ENCODE measurements around the gene FRMD1.

The FRMD1 gene

GRCh38 chr6:168027521-168027920, 51.5 kb downstream of the FRMD1 start:
- no peaks in the 10 kb centered on the region for H3K36me3 ChIP-seq (ENCODE audit: control insufficient read depth, insufficient read depth, low read length)
- H3K9ac ChIP-seq (ENCODE audit: low read length): no peak overlapping the region
- no peak overlapping the region for H3K4me3 ChIP-seq (ENCODE audit: low read depth, low read length)
- no peak overlapping the region for H3K27ac ChIP-seq (ENCODE audit: low read depth, low read length)
- H3K9me3 ChIP-seq (ENCODE audit: control insufficient read depth, insufficient read depth, low read depth, low read length): no peaks in the 10 kb centered on the region
- H3K4me1 ChIP-seq (ENCODE audit: control insufficient read depth, insufficient read depth, low read length): peaks cover 19% of the 10 kb centered on the region
- H3K27me3 ChIP-seq (ENCODE audit: control insufficient read depth, insufficient read depth, low read length): no peaks in the 10 kb centered on the region

- H3K36me3 ChIP-seq (ENCODE audit: control insufficient read depth, insufficient read depth, low read length): no peaks in the 10 kb centered on the region
- H3K4me1 ChIP-seq (ENCODE audit: control insufficient read depth, insufficient read depth, low read length): peaks cover 16% of the 10 kb centered on the region
- H3K4me3 ChIP-seq (ENCODE audit: low read depth, low read length): no peak overlapping the region
- no peaks in the 10 kb centered on the region for H3K9me3 ChIP-seq (ENCODE audit: control insufficient read depth, insufficient read depth, low read depth, low read length)
- H3K9ac ChIP-seq (ENCODE audit: low read length): no peak overlapping the region
- no peak overlapping the region for H3K27ac ChIP-seq (ENCODE audit: low read depth, low read length)
- no peaks in the 10 kb centered on the region for H3K27me3 ChIP-seq (ENCODE audit: control insufficient read depth, insufficient read depth, low read length)
Measured at GRCh38 chr6:168026925-168027324, 52.1 kb downstream of the FRMD1 start.

- no peak overlapping the region for H3K27ac ChIP-seq (ENCODE audit: low read depth, low read length)
- H3K27me3 ChIP-seq (ENCODE audit: control insufficient read depth, insufficient read depth, low read length): no peaks in the 10 kb centered on the region
- no peaks in the 10 kb centered on the region for H3K9me3 ChIP-seq (ENCODE audit: control insufficient read depth, insufficient read depth, low read depth, low read length)
- no peaks in the 10 kb centered on the region for H3K36me3 ChIP-seq (ENCODE audit: control insufficient read depth, insufficient read depth, low read length)
- no peak overlapping the region for H3K9ac ChIP-seq (ENCODE audit: low read length)
- no peak overlapping the region for H3K4me3 ChIP-seq (ENCODE audit: low read depth, low read length)
- H3K4me1 ChIP-seq (ENCODE audit: control insufficient read depth, insufficient read depth, low read length): peaks cover 13% of the 10 kb centered on the region
Measured at GRCh38 chr6:168025831-168026710, 52.9 kb downstream of the FRMD1 start.

DNA sequence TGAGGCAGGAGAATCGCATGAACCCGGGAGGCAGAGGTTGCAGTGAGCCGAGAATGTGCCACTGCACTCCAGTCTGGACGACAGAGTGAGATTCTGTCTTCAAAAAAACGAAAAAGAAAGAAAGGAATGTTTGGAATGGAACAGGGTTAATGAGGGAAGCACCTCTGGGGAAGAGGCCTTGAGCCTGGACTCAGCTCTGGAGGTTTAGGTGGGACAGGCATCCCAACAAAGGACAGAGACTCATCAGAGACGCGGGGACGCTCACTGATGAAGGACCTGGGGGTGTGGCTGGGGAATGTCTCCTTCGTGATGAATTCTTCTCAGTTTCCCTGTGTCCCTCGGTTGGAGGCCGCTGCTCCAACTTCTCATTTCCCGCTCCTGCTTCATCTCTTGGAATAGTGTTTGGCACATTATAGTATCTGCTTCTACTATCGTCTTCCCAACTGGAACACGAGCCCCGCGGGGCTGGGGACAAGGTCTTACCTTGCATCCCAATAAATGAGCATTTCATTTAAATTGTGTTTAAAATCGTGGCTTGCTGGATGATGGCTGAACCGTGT, 54.0 kb downstream of the FRMD1 start:
- Histone ChIP-seq H3K36me3 (ENCODE audit: control insufficient read depth, insufficient read depth, low read length) (no peaks in the 10 kb centered on the region), H3K9ac (ENCODE audit: low read length) (no peak overlapping the region), H3K9me3 (ENCODE audit: control insufficient read depth, insufficient read depth, low read depth, low read length) (no peaks in the 10 kb centered on the region), H3K4me1 (ENCODE audit: control insufficient read depth, insufficient read depth, low read length) (0 out of 2 replicates have a peak, but pooled peaks cover 6% of the 10 kb centered on the region), H3K27ac (ENCODE audit: low read depth, low read length) (no peak overlapping the region), H3K27me3 (ENCODE audit: control insufficient read depth, insufficient read depth, low read length) (no peaks in the 10 kb centered on the region), H3K4me3 (ENCODE audit: low read depth, low read length) (no peak overlapping the region)

- no peak overlapping the region for H3K27ac ChIP-seq (ENCODE audit: low read depth, low read length)
- H3K36me3 ChIP-seq (ENCODE audit: control insufficient read depth, insufficient read depth, low read length): no peaks in the 10 kb centered on the region
- 0 out of 2 replicates have a peak, but pooled peaks cover 6% of the 10 kb centered on the region for H3K4me1 ChIP-seq (ENCODE audit: control insufficient read depth, insufficient read depth, low read length)
- H3K9ac ChIP-seq (ENCODE audit: low read length): no peak overlapping the region
- H3K27me3 ChIP-seq (ENCODE audit: control insufficient read depth, insufficient read depth, low read length): no peaks in the 10 kb centered on the region
- H3K4me3 ChIP-seq (ENCODE audit: low read depth, low read length): no peak overlapping the region
- H3K9me3 ChIP-seq (ENCODE audit: control insufficient read depth, insufficient read depth, low read depth, low read length): 0 out of 2 replicates have a peak, but pooled peaks cover 3% of the 10 kb centered on the region
Measured at GRCh38 chr6:168022488-168023321, 56.3 kb downstream of the FRMD1 start.

DNA sequence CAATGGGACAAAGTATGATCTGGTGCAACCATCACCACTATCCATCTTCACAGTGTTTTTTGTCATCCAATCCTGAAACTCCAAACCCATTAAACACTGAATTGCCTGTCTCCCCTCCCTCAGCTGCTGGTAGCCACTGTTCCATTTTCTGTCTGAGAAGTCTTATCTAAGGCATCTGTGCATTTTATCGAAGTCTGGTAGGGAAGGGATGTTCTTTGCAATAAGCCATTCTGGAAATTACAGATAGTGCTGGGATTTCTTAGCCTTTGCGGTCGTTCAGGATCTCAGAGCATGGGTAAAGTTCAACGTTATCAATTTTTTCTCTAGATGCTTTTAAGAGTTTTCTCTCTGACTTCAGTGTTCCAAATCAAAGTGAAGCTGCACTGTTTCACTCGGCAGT, 57.4 kb downstream of the FRMD1 start:
- Histone ChIP-seq H3K27me3 (ENCODE audit: control insufficient read depth, insufficient read depth, low read length) (no peaks in the 10 kb centered on the region), H3K4me1 (ENCODE audit: control insufficient read depth, insufficient read depth, low read length) (peaks cover 12% of the 10 kb centered on the region; the same call in 1 of the 2 replicates), H3K9me3 (ENCODE audit: control insufficient read depth, insufficient read depth, low read depth, low read length) (0 out of 2 replicates have a peak, but pooled peaks cover 3% of the 10 kb centered on the region), H3K36me3 (ENCODE audit: control insufficient read depth, insufficient read depth, low read length) (no peaks in the 10 kb centered on the region), H3K27ac (ENCODE audit: low read depth, low read length) (no peak overlapping the region), H3K4me3 (ENCODE audit: low read depth, low read length) (no peak overlapping the region), H3K9ac (ENCODE audit: low read length) (no peak overlapping the region)

- Histone ChIP-seq H3K36me3 (ENCODE audit: control insufficient read depth, insufficient read depth, low read length) (no peaks in the 10 kb centered on the region), H3K4me1 (ENCODE audit: control insufficient read depth, insufficient read depth, low read length) (peaks cover 13% of the 10 kb centered on the region; the same call in 1 of the 2 replicates), H3K9ac (ENCODE audit: low read length) (no peak overlapping the region), H3K9me3 (ENCODE audit: control insufficient read depth, insufficient read depth, low read depth, low read length) (peaks cover 4% of the 10 kb centered on the region; the same call in 1 of the 2 replicates), H3K27ac (ENCODE audit: low read depth, low read length) (no peak overlapping the region), H3K4me3 (ENCODE audit: low read depth, low read length) (no peak overlapping the region), H3K27me3 (ENCODE audit: control insufficient read depth, insufficient read depth, low read length) (no peaks in the 10 kb centered on the region)
Measured at GRCh38 chr6:168020242-168020641, 58.8 kb downstream of the FRMD1 start.

DNA sequence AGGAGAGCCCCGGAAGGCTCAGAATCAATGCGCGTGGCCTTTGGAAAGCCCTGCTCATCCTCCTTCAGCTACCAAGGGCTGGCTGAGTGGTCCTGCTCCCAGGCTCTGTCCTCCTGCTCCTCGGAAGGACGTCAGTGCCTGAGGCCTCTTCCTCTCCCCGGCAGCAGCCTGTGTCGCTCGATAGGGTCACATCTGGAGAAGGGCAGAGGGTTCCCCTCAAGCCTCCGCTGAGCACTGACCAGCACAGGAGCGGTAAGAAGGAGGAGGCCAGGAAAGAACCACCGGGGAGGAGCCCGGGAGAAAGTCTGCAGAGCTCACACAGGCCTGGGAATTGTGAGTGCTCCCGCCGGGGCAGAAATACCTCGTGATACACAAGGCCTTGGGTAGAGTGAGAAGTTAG, 60.3 kb downstream of the FRMD1 start:
- no peaks in the 10 kb centered on the region for H3K27me3 ChIP-seq (ENCODE audit: control insufficient read depth, insufficient read depth, low read length)
- H3K27ac ChIP-seq (ENCODE audit: low read depth, low read length): no peak overlapping the region
- H3K9ac ChIP-seq (ENCODE audit: low read length): no peak overlapping the region

GRCh38 chr6:168017629-168018028, 61.4 kb downstream of the FRMD1 start:
- no peak overlapping the region for H3K4me3 ChIP-seq (ENCODE audit: low read depth, low read length)
- H3K27me3 ChIP-seq (ENCODE audit: control insufficient read depth, insufficient read depth, low read length): no peaks in the 10 kb centered on the region
- H3K27ac ChIP-seq (ENCODE audit: low read depth, low read length): no peak overlapping the region
- H3K9me3 ChIP-seq (ENCODE audit: control insufficient read depth, insufficient read depth, low read depth, low read length): peaks cover 15% of the 10 kb centered on the region
- H3K36me3 ChIP-seq (ENCODE audit: control insufficient read depth, insufficient read depth, low read length): no peaks in the 10 kb centered on the region
- H3K4me1 ChIP-seq (ENCODE audit: control insufficient read depth, insufficient read depth, low read length): peaks cover 10% of the 10 kb centered on the region; the same call in 1 of the 2 replicates
- no peak overlapping the region for H3K9ac ChIP-seq (ENCODE audit: low read length)

More for the DNA sequence above, 60.3 kb downstream of the FRMD1 start:
- Histone ChIP-seq H3K4me1 (ENCODE audit: control insufficient read depth, insufficient read depth, low read length) (peaks cover 10% of the 10 kb centered on the region; the same call in 1 of the 2 replicates), H3K4me3 (ENCODE audit: low read depth, low read length) (no peak overlapping the region), H3K9me3 (ENCODE audit: control insufficient read depth, insufficient read depth, low read depth, low read length) (peaks cover 6% of the 10 kb centered on the region), H3K36me3 (ENCODE audit: control insufficient read depth, insufficient read depth, low read length) (no peaks in the 10 kb centered on the region)

GRCh38 chr6:168016721-168017525, 62.1 kb downstream of the FRMD1 start:
- H3K36me3 ChIP-seq (ENCODE audit: control insufficient read depth, insufficient read depth, low read length): no peaks in the 10 kb centered on the region
- no peaks in the 10 kb centered on the region for H3K27me3 ChIP-seq (ENCODE audit: control insufficient read depth, insufficient read depth, low read length)
- H3K4me3 ChIP-seq (ENCODE audit: low read depth, low read length): no peak overlapping the region
- H3K4me1 ChIP-seq (ENCODE audit: control insufficient read depth, insufficient read depth, low read length): peaks cover 10% of the 10 kb centered on the region; the same call in 1 of the 2 replicates
- no peak overlapping the region for H3K9ac ChIP-seq (ENCODE audit: low read length)
- H3K27ac ChIP-seq (ENCODE audit: low read depth, low read length): no peak overlapping the region
- H3K9me3 ChIP-seq (ENCODE audit: control insufficient read depth, insufficient read depth, low read depth, low read length): peaks cover 22% of the 10 kb centered on the region

Data from HUES6 (cell line).